IPS-11a (cell line): ENCODE measurements around the gene MFNG.

Experiments used
- H3K4me3 ChIP-seq: one replicate; pipeline ENCODE4 v1.5.1; 2013; ENCODE audit warnings: low read depth, low read length, control low read depth

MFNG gene

GRCh38 chr22:37514526-37515051 lies 28.4 kb upstream of the MFNG start:
- H3K4me3 ChIP-seq: no peak overlapping the region

GRCh38 chr22:37511395-37512104 lies 25.4 kb upstream of the MFNG start:
- no peak overlapping the region for H3K4me3 ChIP-seq

GRCh38 chr22:37510091-37510490 lies 23.9 kb upstream of the MFNG start:
- no peak overlapping the region for H3K4me3 ChIP-seq

- H3K4me3 ChIP-seq: no peak overlapping the region
Measured at GRCh38 chr22:37509059-37509860, 23.1 kb upstream of the MFNG start.

- H3K4me3 ChIP-seq: no peak overlapping the region
Measured at GRCh38 chr22:37508431-37508992, 22.3 kb upstream of the MFNG start.

GRCh38 chr22:37507731-37508130 lies 21.5 kb upstream of the MFNG start:
- H3K4me3 ChIP-seq: no peak overlapping the region

GRCh38 chr22:37505989-37506388 lies 19.8 kb upstream of the MFNG start:
- no peak overlapping the region for H3K4me3 ChIP-seq

- no peak overlapping the region for H3K4me3 ChIP-seq
Measured at GRCh38 chr22:37505565-37505964, 19.4 kb upstream of the MFNG start.

GRCh38 chr22:37504964-37505363 lies 18.8 kb upstream of the MFNG start:
- H3K4me3 ChIP-seq: no peak overlapping the region

GRCh38 chr22:37503850-37504249 lies 17.7 kb upstream of the MFNG start:
- no peak overlapping the region for H3K4me3 ChIP-seq

- H3K4me3 ChIP-seq: no peak overlapping the region
Measured at GRCh38 chr22:37503183-37503683, 17.0 kb upstream of the MFNG start.

- no peak overlapping the region for H3K4me3 ChIP-seq
Measured at GRCh38 chr22:37502342-37503182, 16.4 kb upstream of the MFNG start.

GRCh38 chr22:37501610-37502341 lies 15.6 kb upstream of the MFNG start:
- H3K4me3 ChIP-seq: no peak overlapping the region

- no peak overlapping the region for H3K4me3 ChIP-seq
Measured at GRCh38 chr22:37500745-37501609, 14.8 kb upstream of the MFNG start.

GRCh38 chr22:37499789-37500540 lies 13.8 kb upstream of the MFNG start:
- H3K4me3 ChIP-seq: no peak overlapping the region

GRCh38 chr22:37499027-37499707 lies 13.0 kb upstream of the MFNG start:
- H3K4me3 ChIP-seq: no peak overlapping the region

GRCh38 chr22:37498289-37498909 lies 12.2 kb upstream of the MFNG start:
- no peak overlapping the region for H3K4me3 ChIP-seq
